Measurements from ENCODE around the gene BTBD16. TPM values are rescaled to one million over a fixed set of nuclear protein-coding genes. Genes with fewer than 3 reads are reported as not detected.

Gene BTBD16
- total RNA-seq, 2 experiments from 2014 or later, result not detected

- no peaks in the 10 kb centered on the region for H3K27me3 Mint-ChIP-seq (ENCODE audit: low read depth)
- intact Hi-C loops (cut with micrococcal nuclease), result no loop called here
- peaks cover 7% of the 10 kb centered on the region for H3K9me3 Mint-ChIP-seq
- CTCF ChIA-PET, result interaction anchor here (0.6 to 1.0 kb wide), 2 partner anchors 13 to 262 kb away, joined by 3 to 4 read pairs; no protein-coding TSS in a partner anchor
- H3K4me1 Mint-ChIP-seq (ENCODE audit: low read depth), result no peaks in the 10 kb centered on the region
- no peak overlapping the region for H3K27ac Mint-ChIP-seq
- no peaks in the 10 kb centered on the region for H3K36me3 Mint-ChIP-seq (ENCODE audit: low read depth)
- DNase-seq, result no peak
- H3K4me3 Mint-ChIP-seq, result no peak overlapping the region
Measured at GRCh38 chr10:122303271-122304053, 32.4 kb downstream of the BTBD16 start.

GRCh38 chr10:122304054-122304579 lies 33.0 kb downstream of the BTBD16 start:
- intact Hi-C loops (cut with micrococcal nuclease), result no loop called here
- H3K4me1 Mint-ChIP-seq (ENCODE audit: low read depth), result no peaks in the 10 kb centered on the region
- no peaks in the 10 kb centered on the region for H3K27me3 Mint-ChIP-seq (ENCODE audit: low read depth)

GRCh38 chr10:122306282-122306681 lies 35.2 kb downstream of the BTBD16 start:
- DNase-seq, result no peak
- Mint-ChIP-seq H3K27ac (no peak overlapping the region), H3K4me1 (ENCODE audit: low read depth) (no peaks in the 10 kb centered on the region), H3K4me3 (no peak overlapping the region), H3K27me3 (ENCODE audit: low read depth) (no peaks in the 10 kb centered on the region), H3K36me3 (ENCODE audit: low read depth) (no peaks in the 10 kb centered on the region), H3K9me3 (peaks cover 7% of the 10 kb centered on the region)
- intact Hi-C loops (cut with micrococcal nuclease), result no loop called here
- CTCF ChIA-PET, result interaction anchor here (0.8 to 1.5 kb wide), 3 partner anchors 7 to 259 kb away, joined by 3 to 4 read pairs (median 4); no protein-coding TSS in a partner anchor

More at GRCh38 chr10:122304054-122304579, 33.0 kb downstream of the BTBD16 start:
- no peak for DNase-seq
- CTCF ChIA-PET, result interaction anchor here (0.6 to 1.0 kb wide), 2 partner anchors 13 to 261 kb away, joined by 3 to 4 read pairs; no protein-coding TSS in a partner anchor
- no peak overlapping the region for H3K4me3 Mint-ChIP-seq
- H3K36me3 Mint-ChIP-seq (ENCODE audit: low read depth), result no peaks in the 10 kb centered on the region
- H3K9me3 Mint-ChIP-seq, result peaks cover 7% of the 10 kb centered on the region
- no peak overlapping the region for H3K27ac Mint-ChIP-seq

- H3K4me1 Mint-ChIP-seq (ENCODE audit: low read depth), result no peaks in the 10 kb centered on the region
- intact Hi-C loops (cut with micrococcal nuclease), result no loop called here
- CTCF ChIA-PET, result interaction anchor here (0.8 to 1.5 kb wide), 3 partner anchors 8 to 259 kb away, joined by 3 to 4 read pairs (median 4); no protein-coding TSS in a partner anchor
Measured at GRCh38 chr10:122306744-122307143, 35.6 kb downstream of the BTBD16 start.

GRCh38 chr10:122307669-122308416 lies 36.7 kb downstream of the BTBD16 start:
- Mint-ChIP-seq H3K9me3 (peaks cover 7% of the 10 kb centered on the region), H3K36me3 (ENCODE audit: low read depth) (no peaks in the 10 kb centered on the region), H3K4me3 (no peak overlapping the region), H3K27ac (no peak overlapping the region), H3K27me3 (ENCODE audit: low read depth) (no peaks in the 10 kb centered on the region), H3K4me1 (ENCODE audit: low read depth) (no peaks in the 10 kb centered on the region)
- intact Hi-C loops (cut with micrococcal nuclease), result no loop called here
- CTCF ChIA-PET, result interaction anchor here (1.5 kb wide), 1 partner anchor 9 kb away, joined by 4 read pairs; no protein-coding TSS in a partner anchor
- no peak for DNase-seq

More at GRCh38 chr10:122306744-122307143, 35.6 kb downstream of the BTBD16 start:
- H3K27me3 Mint-ChIP-seq (ENCODE audit: low read depth), result no peaks in the 10 kb centered on the region
- H3K36me3 Mint-ChIP-seq (ENCODE audit: low read depth), result no peaks in the 10 kb centered on the region
- DNase-seq, result no peak
- H3K4me3 Mint-ChIP-seq, result no peak overlapping the region
- H3K27ac Mint-ChIP-seq, result no peak overlapping the region
- peaks cover 7% of the 10 kb centered on the region for H3K9me3 Mint-ChIP-seq

GRCh38 chr10:122308417-122309141 lies 37.5 kb downstream of the BTBD16 start:
- Mint-ChIP-seq H3K36me3 (ENCODE audit: low read depth) (no peaks in the 10 kb centered on the region), H3K4me3 (no peak overlapping the region), H3K4me1 (ENCODE audit: low read depth) (no peaks in the 10 kb centered on the region), H3K27ac (no peak overlapping the region), H3K9me3 (peaks cover 7% of the 10 kb centered on the region), H3K27me3 (ENCODE audit: low read depth) (peaks cover 2% of the 10 kb centered on the region)
- no peak for DNase-seq
- CTCF ChIA-PET, result no interaction called here
- intact Hi-C loops (cut with micrococcal nuclease), result no loop called here

GRCh38 chr10:122310311-122311050 lies 39.4 kb downstream of the BTBD16 start:
- H3K27ac Mint-ChIP-seq, result no peak overlapping the region
- peaks cover 2% of the 10 kb centered on the region for H3K27me3 Mint-ChIP-seq (ENCODE audit: low read depth)
- no peak overlapping the region for H3K4me3 Mint-ChIP-seq
- no peaks in the 10 kb centered on the region for H3K36me3 Mint-ChIP-seq (ENCODE audit: low read depth)
- DNase-seq, result no peak
- H3K4me1 Mint-ChIP-seq (ENCODE audit: low read depth), result no peaks in the 10 kb centered on the region
- H3K9me3 Mint-ChIP-seq, result peaks cover 5% of the 10 kb centered on the region
- CTCF ChIA-PET, result interaction anchor here (1.5 to 2.1 kb wide), 2 partner anchors 124 to 255 kb away, joined by 3 to 10 read pairs; no protein-coding TSS in a partner anchor
- intact Hi-C loops (cut with micrococcal nuclease), result no loop called here

GRCh38 chr10:122311051-122311410 lies 39.9 kb downstream of the BTBD16 start:
- no peaks in the 10 kb centered on the region for H3K36me3 Mint-ChIP-seq (ENCODE audit: low read depth)
- no peaks in the 10 kb centered on the region for H3K9me3 Mint-ChIP-seq
- H3K27ac Mint-ChIP-seq, result no peak overlapping the region
- no peak for DNase-seq
- no peaks in the 10 kb centered on the region for H3K4me1 Mint-ChIP-seq (ENCODE audit: low read depth)
- CTCF ChIA-PET, result interaction anchor here (1.0 to 2.1 kb wide), 4 partner anchors 12 to 255 kb away, joined by 3 to 10 read pairs (median 4); no protein-coding TSS in a partner anchor
- peaks cover 2% of the 10 kb centered on the region for H3K27me3 Mint-ChIP-seq (ENCODE audit: low read depth)
- intact Hi-C loops (cut with micrococcal nuclease), result no loop called here
- no peak overlapping the region for H3K4me3 Mint-ChIP-seq

GRCh38 chr10:122311716-122312115 lies 40.6 kb downstream of the BTBD16 start:
- CTCF ChIA-PET, result interaction anchor here (1.0 to 2.1 kb wide), 3 partner anchors 13 to 254 kb away, joined by 4 to 10 read pairs (median 5); no protein-coding TSS in a partner anchor
- H3K27me3 Mint-ChIP-seq (ENCODE audit: low read depth), result peaks cover 2% of the 10 kb centered on the region
- H3K27ac Mint-ChIP-seq, result no peak overlapping the region
- H3K4me1 Mint-ChIP-seq (ENCODE audit: low read depth), result no peaks in the 10 kb centered on the region
- intact Hi-C loops (cut with micrococcal nuclease), result no loop called here
- DNase-seq, result no peak
- no peak overlapping the region for H3K4me3 Mint-ChIP-seq
- H3K36me3 Mint-ChIP-seq (ENCODE audit: low read depth), result no peaks in the 10 kb centered on the region
- no peaks in the 10 kb centered on the region for H3K9me3 Mint-ChIP-seq

GRCh38 chr10:122316224-122316884 lies 45.3 kb downstream of the BTBD16 start:
- CTCF ChIA-PET, result no interaction called here
- H3K27me3 Mint-ChIP-seq (ENCODE audit: low read depth), result peaks cover 2% of the 10 kb centered on the region

GRCh38 chr10:122321960-122322359 lies 50.9 kb downstream of the BTBD16 start:
- DNase-seq, result no peak
- H3K4me3 Mint-ChIP-seq, result no peak overlapping the region
- peaks cover 2% of the 10 kb centered on the region for H3K36me3 Mint-ChIP-seq (ENCODE audit: low read depth)
- H3K9me3 Mint-ChIP-seq, result peaks cover 11% of the 10 kb centered on the region
- intact Hi-C loops (cut with micrococcal nuclease), result no loop called here
- H3K4me1 Mint-ChIP-seq (ENCODE audit: low read depth), result no peaks in the 10 kb centered on the region
- H3K27ac Mint-ChIP-seq, result no peak overlapping the region
- H3K27me3 Mint-ChIP-seq (ENCODE audit: low read depth), result peaks cover 14% of the 10 kb centered on the region
- CTCF ChIA-PET, result interaction anchor here (0.7 to 1.5 kb wide), 2 partner anchors 21 to 23 kb away, joined by 3 read pairs; no protein-coding TSS in a partner anchor

More at GRCh38 chr10:122316224-122316884, 45.3 kb downstream of the BTBD16 start:
- Mint-ChIP-seq H3K4me1 (ENCODE audit: low read depth) (no peaks in the 10 kb centered on the region), H3K27ac (no peak overlapping the region), H3K36me3 (ENCODE audit: low read depth) (no peaks in the 10 kb centered on the region), H3K4me3 (no peak overlapping the region), H3K9me3 (peaks cover 4% of the 10 kb centered on the region)
- DNase-seq, result no peak
- intact Hi-C loops (cut with micrococcal nuclease), result no loop called here

All from activated naive CD4-positive, alpha-beta T cell treated with anti-CD3 and anti-CD28 coated beads for 36 hours (primary cell).